Heart right ventricle (tissue), 16 donors: ENCODE measurements around the gene GPATCH3. TPM values are rescaled to one million over a fixed set of nuclear protein-coding genes. Genes with fewer than 3 reads are reported as not detected.
"Not testable (repeated sequence)": the region's sequence is repeated elsewhere in the genome, so short reads cannot be mapped to it uniquely, and the experiment has no call there.

Experiments used
- ATAC-seq, 8 donors: fragments of 200-7000 bp; cut with Tn5 transposase; one replicate each; pipeline ENCODE4 v1.9.1; 2020; ENCODE audit warnings: mild to moderate bottlenecking in 8 of 8, moderate library complexity in 8 of 8, moderate number of reproducible peaks in 1 of 8
- DNase-seq, 2 donors: peaks; one replicate each; pipeline ENCODE4 v3.0.0-alpha.2; 2020
- H3K27ac ChIP-seq, 10 donors: fragments of 200-600 bp; sonication (generic) in 2 of 10; one replicate each; pipeline versions ENCODE4 v1.5.0 to v1.8.0; 2020 to 2022; ENCODE audit warnings: mild to moderate bottlenecking in 3 of 10
- H3K27me3 ChIP-seq, 7 donors: fragments of 200-600 bp; one replicate each; pipeline ENCODE4 v1.8.0; 2021 to 2022; ENCODE audit warnings: mild to moderate bottlenecking in 2 of 7
- H3K36me3 ChIP-seq, 9 donors: fragments of 200-600 bp; sonication (generic) in 1 of 9; one replicate each; pipeline versions ENCODE4 v1.5.0 to v1.8.0; 2020 to 2022; ENCODE audit warnings: mild to moderate bottlenecking in 2 of 9
- H3K4me1 ChIP-seq, 9 donors: fragments of 200-600 bp; sonication (generic) in 1 of 9; one replicate each; pipeline versions ENCODE4 v1.5.0 to v1.8.0; 2020 to 2022; ENCODE audit warnings: mild to moderate bottlenecking in 4 of 9
- H3K4me3 ChIP-seq, 10 donors: fragments of 200-600 bp; sonication (generic) in 2 of 10; one replicate each; pipeline versions ENCODE4 v1.5.0 to v1.8.0; 2020 to 2022; ENCODE audit warnings: mild to moderate bottlenecking in 7 of 10, moderate library complexity in 2 of 10
- H3K9me3 ChIP-seq, 11 donors: fragments of 200-600 bp in 10 of 11; sonication (generic) in 2 of 11; one replicate each; pipeline versions ENCODE4 v1.5.0 to v1.8.0; 2013 to 2022; ENCODE audit warnings: mild to moderate bottlenecking in 2 of 11, control low read depth in 1 of 11, moderate library complexity in 1 of 11
- CTCF ChIP-seq, 9 donors: fragments of 200-600 bp; sonication (generic) in 2 of 9; IDR thresholded peaks; one replicate each; pipeline versions ENCODE4 v1.5.0 to v1.8.0; 2021 to 2022; ENCODE audit warnings: antibody characterized with exemption in 9 of 9, mild to moderate bottlenecking in 5 of 9, moderate library complexity in 1 of 9
- WGBS, 2 donors: extraction: QIAGEN DNeasy Blood & Tissue Kit; methylation state at CpG; one replicate each; pipeline ENCODE4 v1.1.7; 2013; ENCODE audit warnings: inconsistent platforms in 1 of 2; 5-methylcytosine and 5-hydroxymethylcytosine counted together
- intact Hi-C, 10 donors: fragments of 100-400 bp; cut with DNase I; formaldehyde crosslinking; loops; one replicate each; pipeline versions ENCODE4 v1.11.1 to v1.14.2; 2022
- polyA plus RNA-seq, 2 donors: library from polyadenylated mRNA; stranded (reverse); fragments of 200-250 nt; gene quantifications; one replicate each; pipeline ENCODE4 v1.2.3, GENCODE V29; 2013
- total RNA-seq, 10 donors: library from RNA; stranded (reverse); fragmentation: NEBNext Ultra II Directional in 3 of 10; extraction: Animal tissue kit (Norgen Biotek cat#: 25700) in 3 of 10; gene quantifications; one replicate each; pipeline versions ENCODE4 v1.2.1 to v1.2.4, GENCODE V29; 2021 to 2023
- donor health status: Arrhythmogenic right ventricular cardiomyopathy.
- donor health status: ischemic (EF 13 %, LVEDD 7.1; RV severe dilation, severe dysfunction).
- donor health status: healthy with polysubstance abuse.
- donor health status: DM: no; HTN: yes; CAD: no.
- donor health status: DM: no; HTN: no; CAD: no.
- donor health status: ischemic (EF 25% LVEDD 6.9; RV normal size, moderate dysfunction).
- donor health status: ischemic (EF 25% LVEDD 5.7; RV mildly dilated, moderate dysfunction).
- donor health status: healthy.
- donor health status: DM: yes; HTN: yes; CAD: no.
- donor health status: Ischemic cardiomyopathy.
- donor health status: ischemic (EF 35%, LVEDD 5.7; RV mildly dilated, moderate dysfunction).
- donor health status: nonischemic (EF 11% LVEDD 7.7; RV severe dilation, severe dysfunction).
- donor health status: DM: yes; HTN: yes; CAD: no.
- donor health status: PGD.
- donor health status: ischemic (EF 29% LVEDD 5.4; RV normal size, mild dysfunction).
- donor health status: nonischemic (EF 23%, LVEDD 6.1; RV moderate dilation, normal function).

GPATCH3 gene
- total and polyA plus RNA-seq, 12 donors: 6.5 to 19.5 (median 8.6) TPM

- TF ChIP-seq CTCF (IDR thresholded peaks at IDR 0.05): no peak
- Histone ChIP-seq H3K4me1 (peaks cover 4 to 37% (median 30%) of the 10 kb centered on the region in 9 donors), H3K27me3 (no peaks in the 10 kb centered on the region), H3K27ac (peak overlapping the region in 1 of 10 donors; percentile 15), H3K9me3 (no peaks in the 10 kb centered on the region), H3K4me3 (no peak overlapping the region), H3K36me3 (peaks cover 0 to 85% (median 47%) of the 10 kb centered on the region in 9 donors)
- intact Hi-C loops: no loop called here
- WGBS, 2 donors: 95 to 97% methylated on average over 1 of the region's 1 CpG
- DNase-seq (no peak), ATAC-seq (no peak)
These were observed 12.0 kb downstream of the GPATCH3 start for GRCh38 chr1:26888231-26888630.

- ATAC-seq (peak in 2 of 8 donors; percentile 10 to 47), DNase-seq (no peak)
- Histone ChIP-seq H3K4me1 (peaks cover 4 to 37% (median 30%) of the 10 kb centered on the region in 9 donors), H3K36me3 (peaks cover 0 to 85% (median 53%) of the 10 kb centered on the region in 9 donors), H3K4me3 (no peak overlapping the region), H3K27ac (peak overlapping the region in 1 of 10 donors; percentile 24), H3K27me3 (no peaks in the 10 kb centered on the region), H3K9me3 (no peaks in the 10 kb centered on the region)
- intact Hi-C loops: no loop called here
- TF ChIP-seq CTCF (IDR thresholded peaks at IDR 0.05): peak in 7 of 9 donors; percentile 16 to 51 (median 30)
- 60 to 73% methylated on average over 1 of the region's 1 CpG for WGBS, 2 donors
These were observed 13.1 kb downstream of the GPATCH3 start for GRCh38 chr1:26887125-26887524.

- no peak for TF ChIP-seq CTCF (IDR thresholded peaks at IDR 0.05)
- WGBS, 2 donors: 88 to 90% methylated on average over 5 of the region's 5 CpGs
- no peak overlapping the region for H3K27ac ChIP-seq
- ATAC-seq (no peak), DNase-seq (no peak)
- H3K27me3 ChIP-seq: no peaks in the 10 kb centered on the region
- peaks cover 0 to 99% (median 80%) of the 10 kb centered on the region in 9 donors for H3K36me3 ChIP-seq
- H3K4me3 ChIP-seq: no peak overlapping the region
- H3K4me1 ChIP-seq: peaks cover 0 to 13% (median 7%) of the 10 kb centered on the region in 9 donors
- H3K9me3 ChIP-seq: no peaks in the 10 kb centered on the region
- intact Hi-C loops: loop anchor here in 1 of 10 donors (5.0 kb wide), 2 partner anchors 36 to 281 kb away; no protein-coding TSS in a partner anchor
These were observed 17.4 kb downstream of the GPATCH3 start for GRCh38 chr1:26882696-26883463.

- not testable (repeated sequence) for H3K9me3 ChIP-seq, ATAC-seq, DNase-seq, H3K4me1 ChIP-seq, H3K27me3 ChIP-seq, H3K27ac ChIP-seq, H3K4me3 ChIP-seq
- peaks cover 0 to 97% (median 77%) of the 10 kb centered on the region in 9 donors for H3K36me3 ChIP-seq
- intact Hi-C loops: loop anchor here in 2 of 10 donors (2.0 to 5.0 kb wide), 3 partner anchors 34 to 279 kb away; no protein-coding TSS in a partner anchor
- WGBS, 2 donors: 87 to 92% methylated on average over 6 of the region's 6 CpGs
These were observed 18.7 kb downstream of the GPATCH3 start for GRCh38 chr1:26881611-26882010.

- intact Hi-C loops: loop anchor here (2.0 to 10.0 kb wide), 10 partner anchors 27 to 375 kb away; no protein-coding TSS in a partner anchor
- H3K27ac ChIP-seq: no peak overlapping the region
These were observed 20.5 kb downstream of the GPATCH3 start for GRCh38 chr1:26879793-26880192.

More at GRCh38 chr1:26879793-26880192, 20.5 kb downstream of the GPATCH3 start:
- no peak overlapping the region for H3K4me3 ChIP-seq
- peaks cover 0 to 5% (median 0%) of the 10 kb centered on the region in 9 donors for H3K4me1 ChIP-seq
- WGBS, 2 donors: 93 to 94% methylated on average over 4 of the region's 4 CpGs
- peaks cover 0 to 96% (median 59%) of the 10 kb centered on the region in 9 donors for H3K36me3 ChIP-seq
- no peak for ATAC-seq
- TF ChIP-seq CTCF (IDR thresholded peaks at IDR 0.05): no peak
- DNase-seq: no peak
- no peaks in the 10 kb centered on the region for H3K27me3 ChIP-seq
- H3K9me3 ChIP-seq: no peaks in the 10 kb centered on the region
